ENCODE measurements around the gene MACROD2.

MACROD2 gene

DNA sequence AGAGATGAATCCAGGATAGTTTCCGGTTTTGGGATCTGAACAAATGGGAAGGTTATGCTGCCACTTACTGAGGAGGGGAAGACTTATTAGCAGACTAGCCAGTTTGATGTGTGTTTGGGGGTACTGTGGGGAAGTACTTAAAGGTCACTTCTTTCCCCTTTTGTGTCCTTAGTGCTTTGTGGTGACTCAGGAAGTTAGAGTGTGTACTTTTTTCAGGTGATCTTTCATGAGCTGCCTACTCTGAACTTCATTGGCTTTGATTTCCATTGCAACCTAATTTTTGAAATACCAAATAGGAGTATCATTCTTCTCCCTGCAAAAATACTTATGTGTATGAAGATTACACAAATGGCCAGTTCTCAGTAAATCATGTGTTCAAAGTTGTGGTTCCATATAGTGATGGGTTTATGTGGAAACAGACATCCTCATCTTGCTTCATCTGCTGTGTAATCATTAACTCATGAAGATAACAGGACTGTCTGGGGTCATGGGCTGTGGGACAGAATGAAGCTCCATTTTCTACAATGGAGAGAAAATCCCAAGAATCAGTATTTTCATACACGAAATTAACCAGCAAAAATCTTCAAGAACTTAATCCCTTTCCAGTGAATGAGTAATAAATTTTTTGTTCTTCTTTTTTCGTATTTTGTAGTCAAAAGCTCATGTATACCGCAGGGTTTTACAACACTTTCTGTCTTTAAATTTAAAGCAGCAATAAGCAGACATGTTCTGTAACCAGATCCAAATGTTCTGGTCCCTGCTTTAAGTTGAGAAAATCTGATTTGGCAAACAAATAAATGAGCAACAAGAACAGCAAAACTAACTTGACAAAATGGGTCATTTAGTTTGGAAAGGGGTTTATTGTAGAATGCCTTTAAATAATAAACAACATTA, 614.3 kb downstream of the MACROD2 start:
- no peak for DNase-seq

DNA sequence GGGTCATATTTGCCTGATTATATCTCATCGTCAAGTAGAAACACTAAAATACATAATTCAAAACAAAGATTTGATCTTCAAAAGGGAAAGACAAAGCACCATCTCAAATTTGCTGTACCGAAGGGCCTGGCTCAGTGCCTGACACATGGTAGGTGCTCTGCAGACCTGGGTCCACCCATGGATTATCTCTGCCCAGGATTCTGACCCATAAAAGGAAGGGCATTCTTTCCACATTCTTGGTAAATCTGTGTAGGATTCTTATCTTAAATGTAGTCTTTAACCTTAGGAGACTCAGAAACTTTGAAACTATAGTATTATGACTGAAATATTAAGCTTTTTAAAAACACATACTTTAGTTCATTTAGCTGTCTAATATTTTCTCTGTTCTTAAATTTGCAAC, 616.2 kb downstream of the MACROD2 start:
- no peak for DNase-seq

DNA sequence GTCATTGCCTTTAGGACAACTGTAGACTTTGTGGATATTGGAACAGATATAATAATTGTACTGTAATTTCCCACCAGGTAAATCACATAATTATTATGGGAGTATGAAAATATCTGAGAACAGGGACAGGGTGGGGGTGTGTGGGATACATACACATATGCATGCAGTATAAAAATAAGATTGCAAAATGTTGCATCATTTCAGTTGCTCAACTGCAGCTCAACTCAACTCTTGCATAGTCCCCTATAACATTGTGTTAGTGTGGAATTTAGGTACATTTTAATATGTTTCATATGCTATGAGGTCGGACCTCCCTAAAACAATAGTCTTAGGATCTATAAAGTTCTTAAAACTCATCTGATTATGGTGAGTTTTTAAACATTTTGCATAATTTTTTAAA, 617.1 kb downstream of the MACROD2 start:
- no peak for DNase-seq

DNA sequence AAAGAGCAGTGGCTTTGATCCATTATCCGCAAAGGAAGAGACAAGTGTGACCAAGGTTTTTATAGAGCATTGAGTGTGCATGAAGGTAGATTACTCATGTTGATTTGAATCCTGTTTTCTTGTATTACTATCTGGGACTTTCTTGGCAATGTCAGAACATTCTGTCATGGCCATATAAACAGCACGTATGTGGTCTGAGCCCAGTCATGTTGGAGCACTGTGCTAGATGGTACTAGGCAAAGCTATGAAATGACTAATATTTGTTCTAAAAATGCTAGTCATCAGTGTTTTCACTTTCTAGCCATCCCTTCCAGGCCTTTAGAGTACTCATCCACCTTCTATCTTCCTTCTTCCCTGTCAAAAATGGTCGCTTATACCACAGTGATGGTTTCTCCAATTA, 620.7 kb downstream of the MACROD2 start:
- no peak for DNase-seq

- DNase-seq = no peak
These were observed 621.8 kb downstream of the MACROD2 start for GRCh38 chr20:14617123-14617522.

DNA sequence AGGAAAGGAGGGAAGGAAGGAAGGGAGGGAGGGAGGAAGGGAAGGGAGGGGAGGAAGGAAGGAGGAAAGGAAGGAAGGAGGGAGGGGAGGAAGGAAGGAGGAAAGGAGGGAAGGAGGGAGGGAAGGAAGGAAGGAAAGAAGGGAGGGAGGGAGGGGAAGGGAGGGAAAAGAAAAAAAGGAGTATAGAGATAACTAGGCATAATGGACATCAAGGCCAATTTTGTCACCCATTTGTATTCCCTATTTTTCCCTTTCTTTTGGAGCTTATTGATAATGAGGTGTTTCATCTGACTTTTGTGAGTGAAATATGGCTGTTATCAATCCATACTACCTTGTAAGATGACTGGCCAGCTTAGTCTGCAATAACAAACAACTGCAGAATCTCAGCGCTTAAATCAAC, 624.1 kb downstream of the MACROD2 start:
- DNase-seq = no peak

GRCh38 chr20:14622796-14623195, 627.5 kb downstream of the MACROD2 start:
- DNase-seq = no peak

- DNase-seq = no peak
These were observed 635.7 kb downstream of the MACROD2 start for GRCh38 chr20:14631011-14631410.

- DNase-seq = no peak
These were observed 637.6 kb downstream of the MACROD2 start for GRCh38 chr20:14632906-14633305.

DNA sequence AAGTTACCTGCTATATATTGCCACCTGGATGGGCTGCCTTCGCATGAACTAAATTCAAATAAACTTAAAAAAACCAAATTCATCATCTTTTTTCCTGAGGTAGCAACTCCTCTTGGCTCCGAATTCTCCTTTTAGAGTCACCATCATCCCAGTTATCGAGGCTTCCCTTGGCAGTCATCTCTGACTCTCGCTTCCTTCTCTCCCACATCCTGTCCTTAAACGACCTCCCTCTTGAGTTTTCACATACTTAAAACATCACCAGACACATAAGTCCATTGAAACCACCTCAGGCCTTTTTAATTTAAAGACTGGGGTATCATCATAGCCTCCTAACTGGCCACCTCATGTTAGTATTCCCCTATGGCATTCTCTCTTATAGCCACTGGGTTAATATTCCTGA, 638.2 kb downstream of the MACROD2 start:
- DNase-seq = no peak

GRCh38 chr20:14634665-14635064, 639.3 kb downstream of the MACROD2 start:
- DNase-seq = no peak

- no peak for DNase-seq
These were observed 642.1 kb downstream of the MACROD2 start for GRCh38 chr20:14637441-14637840.

GRCh38 chr20:14643146-14643545, 647.8 kb downstream of the MACROD2 start:
- no peak for DNase-seq

DNA sequence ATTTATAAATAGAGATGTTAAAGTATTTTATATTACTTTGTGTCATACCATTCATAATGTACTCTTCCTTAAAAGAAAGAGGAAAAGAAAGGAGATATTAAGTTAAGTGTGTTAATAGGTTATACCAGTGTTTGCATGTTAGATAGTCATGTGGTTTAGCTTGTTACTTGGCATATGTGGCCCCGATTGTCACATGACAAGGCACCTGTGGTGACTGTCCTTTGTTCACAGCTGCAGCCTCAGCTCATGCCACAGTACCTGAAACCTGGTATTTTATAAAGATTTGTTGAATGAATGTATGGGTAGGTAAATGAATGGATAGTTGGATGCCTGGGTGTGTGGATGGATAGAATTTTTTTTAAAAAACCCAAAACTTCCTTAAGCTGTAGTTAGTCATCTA, 648.2 kb downstream of the MACROD2 start:
- DNase-seq = no peak

DNA sequence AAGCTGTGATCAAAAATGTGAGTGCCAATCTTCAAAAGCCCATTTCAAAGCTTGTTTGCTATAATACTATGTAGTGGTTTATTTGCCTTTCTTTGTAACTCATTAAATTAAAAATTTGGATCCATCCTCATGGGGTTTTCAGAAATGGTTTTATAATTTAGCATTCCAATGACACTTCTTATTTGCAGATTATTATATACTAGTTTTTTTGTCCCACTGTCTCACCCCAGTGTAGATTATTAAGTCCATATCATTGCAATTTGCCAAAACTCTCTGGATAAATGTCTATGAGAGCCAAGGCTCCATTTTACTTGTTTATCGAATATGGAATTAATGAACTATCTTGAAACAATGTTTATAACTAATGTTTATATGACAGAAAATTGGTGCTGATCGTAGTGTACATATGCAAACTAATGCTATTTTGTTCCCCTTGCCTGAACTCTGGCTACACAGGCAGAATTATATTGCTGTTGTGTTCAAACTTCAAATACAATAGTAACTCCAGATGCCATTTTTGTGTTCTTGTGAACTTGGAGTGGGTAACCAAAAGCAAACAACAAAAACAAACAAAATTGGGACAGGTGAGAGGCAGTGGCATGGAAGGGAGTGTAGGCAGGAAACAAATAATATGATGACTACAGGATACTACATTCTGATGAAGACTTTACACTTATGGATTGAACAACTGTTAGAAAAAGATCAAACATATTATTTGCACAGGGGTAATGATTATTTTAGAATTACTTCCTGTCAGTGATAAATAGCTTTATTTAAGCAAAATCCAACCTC, 649.2 kb downstream of the MACROD2 start:
- no peak for DNase-seq

DNA sequence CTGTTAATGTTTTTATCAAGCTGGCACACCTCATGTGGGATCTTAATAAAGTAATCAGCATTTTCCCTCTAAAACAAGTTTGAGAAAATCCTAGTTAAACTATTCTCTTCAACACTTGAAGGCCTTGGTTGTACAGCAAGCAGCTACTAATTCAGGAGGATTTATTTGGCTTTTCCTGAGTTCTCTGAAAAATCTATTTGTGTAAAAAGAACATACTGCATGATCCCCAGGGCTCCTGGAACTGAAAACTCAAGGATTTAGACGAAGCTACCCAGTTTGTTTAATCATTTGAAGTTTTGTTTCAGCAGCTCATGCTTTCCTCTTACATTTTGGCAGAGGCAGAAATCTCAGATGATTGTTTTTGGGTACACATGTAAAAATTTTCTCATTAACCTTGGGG, 651.7 kb downstream of the MACROD2 start:
- no peak for DNase-seq

GRCh38 chr20:14649662-14650061, 654.3 kb downstream of the MACROD2 start:
- no peak for DNase-seq

DNA sequence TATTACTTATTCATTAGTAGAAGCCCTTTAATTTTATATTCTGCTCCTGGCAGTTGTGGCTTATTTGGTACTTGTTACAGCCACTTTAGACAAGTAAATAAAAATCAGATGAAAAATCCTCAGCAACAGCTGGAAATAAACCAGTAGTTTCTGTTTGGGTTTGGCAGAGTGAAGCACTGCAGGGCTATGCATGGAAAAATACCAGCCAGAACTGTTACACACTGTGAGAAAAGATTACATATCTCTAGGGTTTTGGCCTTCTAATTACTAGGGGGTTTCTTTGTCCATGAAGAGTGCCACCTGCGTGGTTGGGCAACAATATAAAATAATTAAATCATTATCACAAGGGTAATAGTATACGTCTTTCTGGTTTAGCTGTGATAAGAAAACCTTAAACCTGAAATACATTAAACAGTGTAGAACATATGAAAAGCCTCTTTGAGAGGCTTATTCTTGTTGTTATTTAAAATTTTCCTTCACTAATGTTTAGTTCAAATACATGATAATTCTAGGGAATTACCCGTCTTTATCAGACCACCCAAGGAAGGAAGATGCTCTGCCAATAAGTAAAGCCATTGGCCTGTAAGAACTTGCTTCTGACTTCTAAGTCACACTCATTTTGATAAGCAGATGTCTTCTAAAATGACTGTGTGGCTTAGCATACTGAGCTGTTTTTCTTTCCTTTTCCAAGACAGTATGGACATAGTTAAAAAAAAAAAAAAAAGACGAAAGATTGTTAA, 662.1 kb downstream of the MACROD2 start:
- DNase-seq = no peak

DNA sequence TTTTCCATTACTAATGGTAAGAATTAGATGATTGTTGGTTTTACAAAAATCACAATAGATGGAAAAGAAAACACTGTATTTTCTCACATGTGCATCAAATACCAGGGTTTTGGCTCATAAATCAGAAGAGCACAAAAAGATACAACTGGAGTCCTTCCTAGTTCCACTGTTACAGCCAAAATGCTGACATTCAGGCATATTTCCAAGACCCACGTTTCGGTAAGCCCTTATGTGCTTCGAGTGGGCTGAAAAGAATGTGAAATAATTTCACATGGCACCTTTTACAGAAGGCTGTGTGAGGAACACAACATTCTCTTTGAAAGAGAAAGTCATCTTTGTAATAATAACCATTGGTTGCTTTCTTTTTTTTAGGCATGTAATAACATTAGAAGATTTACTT, 668.8 kb downstream of the MACROD2 start:
- no peak for DNase-seq

DNA sequence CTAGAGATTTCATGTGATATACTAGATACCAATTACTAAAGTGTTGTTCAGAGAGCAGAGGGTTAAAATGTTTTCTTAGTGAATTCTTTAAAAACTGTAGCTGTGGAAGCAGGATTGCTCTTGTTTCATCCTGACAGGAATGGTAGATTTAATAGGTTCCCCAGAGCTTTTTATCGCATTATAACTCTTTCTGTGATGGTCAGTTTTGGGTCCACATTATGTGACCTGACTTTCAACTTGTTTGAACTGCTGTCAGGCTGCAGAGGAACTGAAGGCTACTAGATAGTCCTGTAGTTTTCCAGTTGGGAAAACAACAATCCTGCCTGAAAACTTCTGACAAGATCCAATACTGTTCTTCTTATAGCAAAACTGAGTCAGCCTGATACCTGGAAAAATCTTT, 671.4 kb downstream of the MACROD2 start:
- DNase-seq = no peak

- DNase-seq = no peak
These were observed 671.9 kb downstream of the MACROD2 start for GRCh38 chr20:14667226-14667625.

DNA sequence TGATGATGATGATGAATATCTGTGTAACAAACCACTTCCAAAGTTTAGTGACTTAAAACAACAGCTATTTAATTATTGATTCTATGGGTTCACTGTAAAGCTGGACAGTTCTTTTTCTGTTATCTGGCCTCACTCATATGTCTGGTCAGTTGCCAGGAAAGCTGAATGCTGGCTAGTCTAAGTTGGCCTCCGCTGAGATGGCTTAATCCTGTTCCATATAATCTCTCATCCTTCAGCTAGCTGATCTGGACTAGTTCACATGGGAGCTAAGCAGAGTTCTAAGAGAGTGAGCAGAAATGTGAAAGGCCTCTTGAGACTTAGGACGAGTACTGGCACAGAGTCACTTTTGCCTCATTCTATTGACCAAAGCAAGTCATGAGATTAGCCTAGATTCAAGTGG, 676.8 kb downstream of the MACROD2 start:
- no peak for DNase-seq

DNA sequence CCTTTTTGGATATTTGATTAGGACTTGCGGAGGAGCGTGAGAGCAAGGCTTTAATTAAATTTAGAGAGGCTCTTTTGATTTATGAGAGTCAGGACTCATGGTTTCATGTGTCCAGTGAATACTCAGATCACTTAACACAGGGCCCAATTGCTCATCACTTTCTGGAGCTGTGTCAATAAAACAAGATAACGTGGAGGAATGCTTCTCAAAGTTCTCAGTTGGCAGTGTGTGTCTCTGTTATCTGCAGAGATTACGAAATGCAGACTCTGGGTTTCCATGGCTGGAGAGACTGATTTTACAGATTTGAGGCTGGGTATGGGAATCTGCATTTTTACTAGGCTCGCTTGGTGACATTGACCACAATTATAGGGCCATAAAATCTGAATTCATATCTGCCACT, 677.8 kb downstream of the MACROD2 start:
- no peak for DNase-seq

- no peak for DNase-seq
These were observed 682.1 kb downstream of the MACROD2 start for GRCh38 chr20:14677455-14677854.

Data from midbrain (tissue), 1 donor.